Measurements from ENCODE around the gene YWHAQ.

Gene YWHAQ

DNA sequence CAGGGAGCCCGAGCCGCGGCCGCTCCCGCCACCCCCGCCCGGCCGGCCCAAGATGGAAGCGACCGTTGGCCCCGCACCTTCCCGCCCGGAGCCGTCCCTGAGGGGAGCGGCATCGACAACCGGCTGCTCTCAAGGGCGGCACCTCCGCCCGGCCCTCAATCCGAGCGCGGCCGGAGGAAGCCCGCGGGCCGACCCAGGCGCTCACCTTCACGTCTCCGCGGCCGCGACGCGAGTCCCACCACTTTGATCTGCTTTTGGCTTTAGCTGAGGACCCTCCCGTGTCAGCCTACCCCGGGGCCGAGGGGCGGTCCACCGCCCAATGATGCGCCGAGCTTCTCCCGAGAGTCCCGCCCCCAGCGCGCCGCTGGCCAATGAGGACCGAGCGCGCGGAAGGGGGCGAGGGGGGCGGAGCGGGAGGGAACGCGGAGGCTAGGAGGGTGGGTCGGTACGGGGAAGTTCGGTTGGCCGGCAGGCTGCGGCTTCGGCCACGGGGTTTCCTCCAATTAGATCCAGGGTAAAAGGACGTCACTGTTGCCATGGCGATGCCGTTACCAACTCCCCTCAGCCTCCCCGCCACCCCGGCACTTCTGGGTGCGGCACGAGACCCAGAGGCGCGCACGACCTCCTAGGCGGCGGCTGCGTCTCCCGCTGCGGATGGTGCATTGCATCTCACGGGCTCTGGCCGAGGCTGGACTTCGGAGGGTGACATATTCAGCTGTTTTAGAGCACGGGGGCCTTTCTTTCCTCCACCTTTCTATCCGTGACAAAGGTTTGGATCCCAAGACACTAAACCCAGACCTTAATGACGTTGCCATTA, at the start of gene YWHAQ:
Gene YWHAQ, minus strand, starts transcription at position 262 of the 817 bp plus-strand sequence. CDS start 545 bp downstream, outside the sequence.
- peak; percentile 94 for DNase-seq

- no peak for DNase-seq
Measured at GRCh38 chr2:9680082-9680481, 49.3 kb upstream of the YWHAQ start.

DNA sequence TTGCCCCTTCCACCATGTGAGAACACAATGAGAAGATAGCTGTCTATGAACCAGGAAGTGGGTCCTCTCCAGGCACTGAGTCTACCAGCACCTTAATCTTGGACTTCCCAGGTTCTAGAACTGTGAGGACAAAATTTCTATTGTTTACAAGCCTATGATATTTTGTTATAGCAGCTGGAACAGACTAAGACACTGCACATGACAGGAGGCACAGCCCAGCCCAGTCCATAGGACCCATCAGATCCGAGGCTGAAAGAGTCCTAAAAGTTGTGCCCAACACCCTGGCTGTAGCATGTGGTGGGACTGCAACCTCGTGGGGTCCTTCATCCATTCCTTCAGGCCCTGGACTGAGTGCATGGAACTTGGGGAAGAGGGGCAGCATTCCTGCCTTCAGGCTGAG, 48.4 kb upstream of the YWHAQ start:
- no peak for DNase-seq

- DNase-seq = no peak
Measured at GRCh38 chr2:9678544-9678943, 47.7 kb upstream of the YWHAQ start.

- no peak for DNase-seq
Measured at GRCh38 chr2:9675415-9676351, 44.9 kb upstream of the YWHAQ start.

DNA sequence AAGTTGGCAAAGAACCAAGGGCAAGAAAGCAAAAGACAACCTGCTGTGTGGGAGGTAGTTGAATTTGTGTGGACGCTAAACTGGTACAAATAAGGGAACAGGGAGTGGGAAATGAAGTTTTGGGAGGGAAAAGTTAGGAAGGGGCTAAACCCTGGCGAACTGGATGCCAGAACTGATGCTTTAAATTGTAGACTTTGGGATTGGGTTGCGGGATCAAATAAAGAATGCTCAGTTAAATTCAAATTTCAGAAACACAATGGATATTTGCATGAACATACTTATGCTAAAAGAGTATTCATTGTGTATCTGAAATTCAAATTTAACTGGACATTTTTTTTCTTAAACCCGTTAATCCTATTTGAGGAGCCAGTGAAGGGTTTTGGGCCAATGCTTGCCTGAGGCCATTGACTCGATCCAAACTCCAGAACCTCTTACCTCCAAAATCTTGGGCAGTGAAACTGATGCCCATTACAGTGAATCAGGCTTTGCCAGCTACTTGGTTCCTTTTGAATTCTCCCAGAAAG, 44.2 kb upstream of the YWHAQ start:
- DNase-seq = no peak

DNA sequence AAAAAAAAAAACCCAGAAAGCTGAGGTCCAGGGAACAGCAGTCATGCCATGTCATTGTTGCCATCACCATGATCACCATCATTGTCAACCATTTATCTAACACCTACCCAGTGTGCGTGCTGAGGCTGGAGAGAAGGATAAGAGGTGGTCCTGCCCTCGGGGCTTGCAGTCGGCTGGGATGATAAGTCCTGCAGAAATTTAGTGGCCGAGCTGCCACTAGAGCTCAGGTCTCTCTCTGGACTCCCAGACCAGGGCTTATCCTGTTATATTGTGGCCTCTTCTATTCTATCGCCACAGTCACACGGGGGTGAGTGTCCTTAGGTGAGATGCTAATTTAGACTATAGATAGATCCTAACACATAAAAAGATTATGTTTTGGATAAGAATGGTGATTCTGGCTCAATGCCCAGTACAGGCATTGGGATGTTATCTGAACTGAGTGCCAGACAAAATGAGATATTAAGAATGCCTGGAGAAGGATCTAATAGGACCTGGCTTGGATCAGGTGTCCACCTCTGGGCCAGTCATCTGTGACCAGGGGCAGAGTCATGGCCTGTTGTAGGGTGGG, 43.2 kb upstream of the YWHAQ start:
- DNase-seq = no peak

GRCh38 chr2:9668687-9669345, 38.0 kb upstream of the YWHAQ start:
- no peak for DNase-seq

GRCh38 chr2:9667826-9668225, 37.0 kb upstream of the YWHAQ start:
- no peak for DNase-seq

- peak; percentile 4 for DNase-seq
Measured at GRCh38 chr2:9666306-9666705, 35.5 kb upstream of the YWHAQ start.

- no peak for DNase-seq
Measured at GRCh38 chr2:9665898-9666297, 35.1 kb upstream of the YWHAQ start.

- DNase-seq = no peak
Measured at GRCh38 chr2:9664365-9664764, 33.6 kb upstream of the YWHAQ start.

GRCh38 chr2:9663008-9663879, 32.4 kb upstream of the YWHAQ start:
- no peak for DNase-seq

GRCh38 chr2:9661261-9661660, 30.5 kb upstream of the YWHAQ start:
- DNase-seq = no peak

- DNase-seq = no peak
Measured at GRCh38 chr2:9660781-9661180, 30.0 kb upstream of the YWHAQ start.

DNA sequence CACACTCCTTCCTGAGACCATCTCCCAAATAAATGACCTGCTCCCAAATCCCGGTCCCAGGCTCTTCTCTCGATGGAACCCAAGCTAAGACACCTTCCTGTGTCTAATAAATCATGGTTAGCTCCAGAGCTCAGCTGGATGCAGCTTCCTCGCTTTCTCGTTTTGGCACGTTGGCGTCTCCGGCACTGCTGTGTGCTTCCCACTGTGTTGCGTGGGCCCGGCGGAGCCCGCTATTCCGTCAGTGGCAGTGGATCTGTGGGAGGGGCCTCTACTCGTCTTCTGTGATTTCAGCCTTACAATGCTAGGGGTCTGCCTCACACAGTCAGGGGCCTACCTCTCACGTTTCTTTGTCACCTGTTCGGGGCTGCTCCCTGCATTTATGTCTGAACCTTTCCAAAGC, 29.4 kb upstream of the YWHAQ start:
- DNase-seq = no peak

DNA sequence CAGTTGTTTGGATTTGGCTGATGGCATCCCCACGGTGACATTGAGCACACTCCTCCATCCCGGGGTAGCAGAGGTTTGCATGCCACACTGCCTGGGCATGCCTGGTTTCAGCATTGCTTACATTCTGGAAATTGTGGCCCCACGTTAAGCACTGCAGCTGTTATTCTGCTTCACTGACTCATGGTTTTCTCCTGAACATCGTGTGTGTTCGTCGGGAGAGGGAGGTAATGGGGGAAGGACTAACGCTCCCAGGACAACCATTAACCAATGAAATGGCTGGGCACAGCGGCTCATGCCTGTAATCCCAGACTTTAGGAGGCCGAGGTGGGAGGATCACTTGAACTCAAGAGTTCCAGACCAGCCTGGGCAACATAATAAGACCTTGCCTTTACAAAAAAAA, 28.2 kb upstream of the YWHAQ start:
- DNase-seq = no peak

GRCh38 chr2:9657731-9658130, 26.9 kb upstream of the YWHAQ start:
- no peak for DNase-seq

GRCh38 chr2:9657083-9657482, 26.3 kb upstream of the YWHAQ start:
- DNase-seq = no peak

DNA sequence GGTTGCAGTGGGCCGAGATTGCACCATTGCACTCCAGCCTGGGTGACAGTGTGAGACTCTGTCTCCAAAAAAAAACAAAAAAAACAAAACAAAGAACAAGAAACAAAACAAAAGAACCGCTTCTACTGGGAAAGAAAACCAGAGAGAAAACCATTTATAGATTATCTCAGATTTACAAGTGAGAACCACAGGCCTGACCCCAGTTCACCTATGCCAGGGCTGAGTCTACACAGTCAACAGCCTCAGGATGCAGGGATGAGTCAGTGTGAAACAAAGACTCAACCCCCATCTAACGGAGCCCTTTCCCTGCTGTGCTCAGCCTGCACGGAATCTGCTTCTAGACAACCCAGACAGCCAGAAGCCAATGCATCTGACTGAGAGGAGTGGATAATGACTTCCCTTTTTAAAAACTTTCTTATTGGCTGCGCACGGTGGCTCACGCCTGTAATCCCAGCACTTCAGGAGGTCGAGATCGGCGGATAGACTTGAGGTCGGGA, 25.5 kb upstream of the YWHAQ start:
- DNase-seq = no peak

GRCh38 chr2:9655441-9656269, 24.9 kb upstream of the YWHAQ start:
- DNase-seq = no peak

All from NCI-H446 treated with DMSO at 0.1 percent for 48 hours (cell line).